Measurements from ENCODE around the gene RND3.
A peak's percentile ranks its signal among the peaks of the same experiment; 100 is the strongest.

Gene RND3, protein sequence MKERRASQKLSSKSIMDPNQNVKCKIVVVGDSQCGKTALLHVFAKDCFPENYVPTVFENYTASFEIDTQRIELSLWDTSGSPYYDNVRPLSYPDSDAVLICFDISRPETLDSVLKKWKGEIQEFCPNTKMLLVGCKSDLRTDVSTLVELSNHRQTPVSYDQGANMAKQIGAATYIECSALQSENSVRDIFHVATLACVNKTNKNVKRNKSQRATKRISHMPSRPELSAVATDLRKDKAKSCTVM

DNA sequence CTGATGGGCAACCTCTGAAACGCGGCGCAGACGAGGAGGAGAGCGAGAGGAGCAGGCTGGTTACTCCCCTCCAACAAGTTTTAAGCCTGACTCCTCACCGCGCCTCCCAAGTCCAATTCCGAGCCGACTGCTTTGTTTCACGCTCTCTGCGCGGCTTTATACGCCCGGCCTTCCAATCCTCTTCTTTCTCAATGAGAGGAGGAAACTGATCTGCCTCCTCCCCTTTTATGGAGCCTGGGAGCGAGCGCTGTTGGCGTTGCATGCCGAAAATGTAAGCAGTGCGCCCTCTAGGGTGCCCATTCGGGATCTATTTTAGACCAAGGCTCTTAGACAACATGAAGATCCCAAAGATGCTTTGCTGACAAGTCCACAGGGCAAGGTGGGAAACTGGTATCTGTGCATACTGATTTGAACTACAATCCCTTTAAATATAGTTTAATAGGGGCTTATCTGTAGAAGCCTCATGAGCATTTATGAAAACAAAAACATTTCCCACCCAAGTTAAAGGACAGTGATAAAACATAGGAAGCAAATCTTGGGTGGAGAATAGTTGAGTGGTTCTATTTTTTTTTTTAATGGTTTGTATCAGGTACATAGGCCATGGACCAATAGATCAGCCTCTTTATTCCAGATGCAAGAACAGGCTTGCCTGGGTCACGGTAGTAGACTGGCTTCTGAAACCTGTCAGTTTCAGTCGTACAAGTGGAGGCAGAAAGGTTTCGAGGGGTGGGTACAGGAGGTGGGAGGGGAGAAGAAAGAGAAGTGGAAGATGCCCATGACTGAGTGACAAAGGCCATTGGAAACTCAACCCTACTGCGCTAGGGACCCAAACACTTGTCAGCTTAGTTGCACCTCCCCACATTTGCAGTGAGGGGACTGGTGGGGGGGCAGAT, at the start of gene RND3:
Gene RND3 (minus strand): TSS at position 131 of the 893 bp plus-strand sequence. CDS start 250 bp downstream, outside the sequence.
- peak; percentile 11 for DNase-seq (ENCODE audit: low read depth)

DNA sequence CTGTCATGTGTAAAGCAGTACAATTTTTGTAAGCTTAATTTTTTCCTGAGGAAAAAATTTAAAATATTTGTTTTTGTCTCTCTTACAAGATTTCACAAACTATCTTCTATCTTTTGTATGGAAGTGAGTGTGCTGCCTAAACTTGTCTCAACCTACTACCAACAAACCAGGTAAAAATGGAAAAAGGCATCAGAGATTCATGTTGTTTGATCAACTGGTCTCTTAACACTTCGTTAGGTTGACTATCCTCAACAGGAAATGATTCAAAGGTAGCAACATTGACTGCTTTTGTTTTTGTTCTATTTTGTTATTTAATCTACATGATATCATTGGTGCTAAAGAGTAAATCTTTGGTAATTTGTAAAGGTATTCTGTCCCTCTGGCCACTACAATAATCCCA, 47.7 kb upstream of the RND3 start:
- no peak for DNase-seq (ENCODE audit: low read depth)

DNA sequence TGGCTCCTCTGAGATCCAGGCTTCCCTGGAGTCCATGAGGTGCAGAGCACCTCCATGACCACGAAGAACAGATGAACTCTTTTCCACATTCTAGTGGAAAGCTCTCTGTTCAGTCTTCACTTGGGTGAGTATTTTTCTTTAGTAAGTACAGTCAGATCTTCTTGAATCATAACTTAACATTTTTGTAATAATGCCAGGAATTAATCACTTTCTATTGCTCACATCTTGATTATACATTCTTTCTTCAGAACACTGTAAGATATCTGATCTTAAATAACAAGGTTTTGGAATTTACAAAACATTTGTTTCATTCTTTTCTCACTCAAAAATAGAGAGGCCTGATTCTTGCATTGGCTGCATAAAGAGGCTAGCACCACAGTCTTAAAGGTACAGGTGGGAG, 45.4 kb upstream of the RND3 start:
- DNase-seq (ENCODE audit: low read depth), result no peak

DNA sequence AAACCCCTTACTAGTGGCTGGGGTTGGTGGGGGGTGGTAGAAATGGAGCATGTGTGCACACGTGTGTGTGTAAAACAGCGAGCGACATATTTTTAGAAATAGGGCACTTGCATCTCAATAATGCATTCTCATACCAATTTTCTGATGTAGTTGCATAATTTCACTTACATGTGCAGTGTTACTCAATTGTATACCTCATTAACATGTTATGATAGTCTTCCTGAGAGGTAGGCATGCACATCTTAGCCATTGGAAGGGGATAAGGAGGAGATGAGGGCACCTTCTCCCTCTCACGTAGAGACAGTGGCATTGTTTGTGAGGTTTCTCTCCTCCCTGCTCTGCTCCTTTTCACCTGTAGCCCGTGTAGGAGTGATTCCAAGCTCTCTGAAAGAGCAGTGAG, 44.6 kb upstream of the RND3 start:
- DNase-seq (ENCODE audit: low read depth), result no peak

DNA sequence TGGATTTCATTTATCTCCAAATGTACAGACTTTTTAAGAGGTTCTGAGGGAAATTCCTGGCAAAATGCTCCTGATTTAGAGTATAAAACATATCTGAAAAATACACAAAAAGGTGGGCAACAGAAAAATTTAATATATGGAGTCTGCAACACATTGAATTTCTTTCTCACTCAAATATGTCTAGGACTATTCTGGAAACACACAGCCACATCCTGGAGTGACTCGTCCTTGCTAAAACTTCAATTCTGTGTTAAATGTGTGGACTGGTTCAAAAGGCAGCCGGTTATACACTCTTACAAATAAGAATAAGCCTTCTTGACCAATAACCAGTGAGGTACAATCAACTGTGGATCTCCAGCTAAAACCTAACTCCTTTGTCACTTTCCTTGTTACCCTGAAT, 44.1 kb upstream of the RND3 start:
- no peak for DNase-seq (ENCODE audit: low read depth)

DNA sequence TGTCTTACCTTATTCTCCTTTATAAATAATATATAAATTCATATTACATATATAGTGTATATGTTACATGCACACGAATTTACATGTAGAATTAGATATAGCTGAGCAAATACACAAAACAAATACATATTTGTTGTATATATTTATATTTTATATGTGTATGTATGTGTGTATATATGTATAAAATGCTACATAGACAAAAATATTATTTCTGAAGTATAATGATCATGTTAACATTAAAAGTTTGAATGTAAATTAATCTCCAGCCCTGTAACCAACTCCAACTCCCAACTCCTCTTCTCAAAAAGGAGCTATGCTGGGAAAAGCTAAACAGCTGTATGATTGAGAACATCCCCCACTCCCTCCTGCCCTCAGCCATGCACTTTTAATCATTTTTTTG, 42.7 kb upstream of the RND3 start:
- no peak for DNase-seq (ENCODE audit: low read depth)

DNA sequence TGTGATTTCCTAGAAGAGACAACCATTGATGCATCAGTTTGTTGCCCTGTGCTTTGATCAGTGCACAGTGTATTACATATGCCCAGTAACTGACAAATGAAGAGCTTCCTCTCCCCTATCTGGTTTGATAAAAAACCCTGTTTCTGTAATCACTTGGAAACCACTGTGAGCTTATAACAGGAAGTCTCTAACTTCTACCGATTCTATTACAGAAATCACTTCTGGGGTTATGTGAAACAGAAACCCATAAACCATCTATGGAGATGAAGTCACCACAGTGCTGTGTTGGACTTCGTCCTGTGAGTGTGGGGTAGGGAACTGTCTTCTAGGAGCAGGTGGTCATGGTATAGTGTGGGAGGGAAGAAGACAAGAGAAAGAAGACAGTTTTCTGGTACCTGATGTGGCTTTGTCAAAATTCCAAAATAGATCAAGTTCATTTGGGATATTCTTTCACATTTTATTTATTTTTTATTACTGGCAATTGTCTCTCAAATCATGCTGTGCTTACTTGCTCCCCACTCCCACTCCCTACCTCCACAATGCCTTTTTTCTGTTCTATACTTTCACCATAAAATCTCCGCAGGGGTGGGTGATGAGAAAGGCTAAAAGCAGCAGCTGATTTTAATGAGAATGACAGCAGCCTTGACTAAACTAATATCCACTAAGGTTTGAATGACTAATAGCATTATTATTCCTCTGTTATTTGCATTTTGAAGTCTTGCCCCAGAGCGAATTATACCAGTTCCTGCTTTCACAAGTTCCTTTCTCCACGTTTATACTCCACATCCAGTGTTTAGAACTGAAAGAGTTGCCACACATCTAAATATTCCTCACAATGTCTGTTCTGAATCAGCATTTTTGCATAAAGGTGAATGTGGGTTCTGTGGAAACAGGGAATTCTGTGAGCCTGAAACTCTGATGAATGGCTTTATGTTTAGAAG, 41.7 kb upstream of the RND3 start:
- DNase-seq (ENCODE audit: low read depth), result no peak

DNA sequence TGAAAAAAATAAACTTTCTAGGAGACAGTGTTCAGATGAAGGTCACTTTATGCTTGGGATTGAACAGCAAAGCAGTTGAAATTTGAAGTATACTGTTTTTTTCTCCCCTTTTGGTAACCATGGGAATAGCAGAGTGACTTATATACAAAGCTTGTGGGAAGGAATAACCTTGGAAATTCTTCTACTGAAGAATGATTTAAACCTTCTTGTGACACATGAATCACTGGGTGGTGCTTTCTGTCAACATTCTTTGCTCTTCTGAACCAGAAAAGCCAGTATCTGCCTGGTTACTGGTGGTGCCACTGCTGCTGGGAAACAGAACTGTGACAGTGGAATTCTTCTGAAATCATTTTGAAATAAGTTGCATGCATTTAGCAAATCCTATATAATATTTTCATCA, 39.4 kb upstream of the RND3 start:
- DNase-seq (ENCODE audit: low read depth), result no peak

DNA sequence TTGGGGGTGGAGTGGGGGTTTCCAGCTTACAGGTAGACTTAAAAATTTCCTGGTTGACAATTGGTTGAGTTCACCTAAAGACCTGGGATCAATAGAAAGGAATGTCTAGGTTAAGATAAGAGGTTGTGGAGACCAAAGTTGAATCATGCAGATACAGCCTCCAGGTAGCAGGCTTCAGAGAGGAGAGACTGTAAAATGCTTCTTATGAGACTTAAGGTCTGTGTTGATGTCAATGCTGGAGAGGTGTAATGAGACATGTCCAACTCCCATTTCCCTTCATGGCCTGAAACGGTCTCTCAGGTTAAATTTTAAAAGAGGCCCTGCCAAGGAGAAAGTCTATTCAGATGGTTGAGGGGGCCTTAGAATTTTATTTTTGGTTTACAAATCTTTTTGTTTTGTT, 38.5 kb upstream of the RND3 start:
- DNase-seq (ENCODE audit: low read depth), result no peak

DNA sequence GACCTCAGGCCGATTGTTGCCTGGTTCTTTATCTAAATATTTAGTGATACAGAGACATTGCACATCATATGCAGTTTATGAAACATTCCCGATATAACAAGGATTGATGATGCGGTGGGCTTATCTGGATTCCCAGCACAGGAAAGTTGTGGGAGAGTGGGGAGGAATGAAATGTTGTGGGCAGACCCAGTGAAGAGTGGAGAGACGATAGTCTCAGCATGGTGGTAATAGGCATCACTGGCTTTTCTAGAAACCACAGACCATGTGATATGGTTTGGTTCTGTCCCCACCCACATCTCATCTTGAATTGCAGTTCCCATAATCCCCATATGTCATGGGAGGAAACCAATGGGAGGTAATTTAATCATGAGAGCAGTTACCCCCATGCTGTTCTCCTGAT, 34.8 kb upstream of the RND3 start:
- DNase-seq (ENCODE audit: low read depth), result no peak

DNA sequence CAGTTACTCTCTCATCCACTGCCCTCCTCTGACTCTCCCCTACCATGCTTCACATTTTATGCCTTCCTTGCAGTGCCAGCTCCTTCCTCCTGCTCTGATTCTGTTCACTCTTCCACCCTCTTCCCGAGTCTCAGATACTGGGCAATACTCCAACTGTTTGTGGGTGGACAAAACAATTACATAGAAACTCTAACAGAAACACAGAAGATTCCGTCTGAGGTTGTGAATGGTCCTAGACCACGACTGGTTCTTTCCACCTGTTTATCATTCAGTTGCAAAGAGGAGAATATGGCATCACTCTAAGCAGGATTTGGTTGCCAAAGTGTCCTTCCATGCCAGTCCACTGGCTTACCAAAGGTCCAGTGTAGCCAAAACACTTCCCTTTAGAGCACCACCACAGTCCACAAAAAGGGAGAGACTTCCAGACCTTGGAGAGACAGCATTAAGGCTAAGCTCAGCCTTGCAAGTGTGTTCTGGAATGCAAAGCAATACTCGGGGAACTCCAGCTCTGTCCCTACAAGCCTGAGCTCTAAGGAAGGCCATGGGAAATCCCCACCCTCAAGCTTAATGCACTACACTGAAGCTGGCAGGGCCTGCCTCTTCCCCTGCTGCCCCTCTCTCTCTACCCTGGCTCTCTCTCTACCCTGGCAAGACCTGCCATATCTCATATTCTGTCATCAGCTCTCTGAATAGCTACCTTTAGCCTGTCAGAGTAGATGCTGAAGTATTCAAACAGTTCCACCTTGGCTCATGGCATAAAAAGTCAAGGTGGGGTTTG, 33.6 kb upstream of the RND3 start:
- no peak for DNase-seq (ENCODE audit: low read depth)

DNA sequence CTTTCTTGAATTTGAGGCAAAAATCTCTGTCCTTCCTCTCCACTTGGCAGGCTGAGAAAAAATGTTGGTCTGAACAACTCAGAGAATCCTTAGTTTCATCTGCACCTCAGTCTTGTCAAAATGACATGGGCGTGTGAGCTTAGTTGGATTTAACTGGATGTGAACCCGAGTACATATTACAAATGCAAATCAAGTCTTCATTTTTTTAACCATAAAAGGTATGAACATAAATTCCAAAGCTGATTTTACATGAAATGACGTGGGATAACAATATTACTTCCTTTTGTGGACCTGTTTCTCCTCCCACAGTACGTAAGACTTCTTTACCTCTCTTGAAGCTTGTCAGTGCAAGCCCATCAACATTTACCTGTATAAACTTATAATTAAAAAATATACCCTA, 32.6 kb upstream of the RND3 start:
- no peak for DNase-seq (ENCODE audit: low read depth)

DNA sequence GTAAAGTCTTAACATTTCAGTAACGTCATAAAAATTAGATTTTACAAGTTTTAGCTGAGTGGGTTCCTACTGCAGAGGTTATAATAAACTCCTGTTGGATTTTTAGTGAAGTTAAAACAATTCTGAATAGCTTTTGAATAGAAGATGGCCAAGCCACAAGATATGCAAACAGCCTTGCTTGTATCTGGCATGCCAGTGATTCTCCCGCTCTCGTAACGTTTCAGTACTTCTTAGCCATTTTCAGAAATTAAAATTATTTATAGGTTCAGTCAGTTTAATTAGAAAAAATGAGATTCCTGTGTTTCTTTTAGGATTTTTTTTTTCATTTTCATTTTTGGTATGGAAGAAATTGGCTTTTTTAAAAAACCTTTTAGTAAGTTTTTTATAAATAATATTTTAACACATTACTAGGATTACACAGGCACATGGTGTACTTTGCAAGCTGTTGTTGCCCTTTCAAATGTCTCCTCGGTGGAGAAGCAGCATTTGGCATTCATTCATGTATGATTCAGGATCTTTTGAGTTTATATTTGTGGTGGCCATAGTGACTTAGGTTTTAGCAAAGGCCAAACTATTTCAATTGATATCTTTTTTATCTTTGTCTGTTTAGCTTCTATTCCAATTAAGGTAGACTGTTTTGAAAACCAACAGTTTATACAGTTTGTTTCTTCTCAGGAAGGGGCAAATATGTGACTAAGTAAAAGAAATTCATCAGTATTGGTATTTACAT, 30.6 kb upstream of the RND3 start:
- no peak for DNase-seq (ENCODE audit: low read depth)

DNA sequence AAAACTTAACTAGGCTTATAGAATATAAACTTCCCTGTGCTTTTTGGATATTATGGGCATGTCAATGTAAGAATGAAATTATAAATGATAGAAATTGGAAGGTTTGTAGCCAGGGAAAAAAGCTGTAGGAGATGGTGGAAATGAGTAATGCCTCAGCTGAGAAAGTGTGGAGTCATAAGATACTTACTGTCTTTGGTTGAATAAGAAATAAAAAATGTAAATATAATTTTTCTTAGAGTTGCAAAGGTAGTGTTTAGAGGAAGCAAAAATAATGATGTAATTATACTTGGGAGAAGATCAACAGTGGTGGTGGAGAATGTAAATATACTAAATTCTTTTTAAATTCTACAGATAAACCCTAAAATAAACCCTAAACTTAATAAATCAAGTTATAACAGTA, 26.2 kb upstream of the RND3 start:
- no peak for DNase-seq (ENCODE audit: low read depth)

DNA sequence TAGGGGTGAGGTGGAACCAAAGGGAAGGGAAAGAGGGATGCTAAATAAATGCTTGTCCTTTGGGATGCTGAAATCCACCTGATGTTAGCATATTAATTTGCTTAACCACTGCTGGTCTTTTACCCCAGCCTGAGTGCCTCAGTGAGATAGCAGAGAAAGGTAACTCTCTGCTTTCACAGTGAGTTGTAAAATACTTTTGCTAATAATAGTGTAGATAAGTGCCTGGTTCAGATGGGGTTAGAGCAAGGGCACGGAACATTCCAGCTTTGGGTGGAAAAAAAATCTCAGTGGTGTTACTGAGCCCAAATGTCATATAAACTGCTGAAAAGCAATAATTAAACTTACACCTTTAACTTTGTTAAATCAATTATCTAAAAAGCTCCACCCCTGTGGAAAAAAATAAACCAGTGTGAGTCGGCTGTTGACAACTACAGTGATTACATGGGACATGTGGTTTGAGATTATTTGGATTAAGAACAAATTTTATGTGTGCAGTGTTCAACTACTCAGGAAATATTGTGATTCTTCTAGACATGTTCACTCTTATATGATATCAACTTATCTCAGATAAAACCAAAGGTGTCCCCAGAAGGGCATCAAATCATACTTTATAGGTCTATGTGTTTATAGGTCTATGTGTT, 21.1 kb upstream of the RND3 start:
- no peak for DNase-seq (ENCODE audit: low read depth)

DNA sequence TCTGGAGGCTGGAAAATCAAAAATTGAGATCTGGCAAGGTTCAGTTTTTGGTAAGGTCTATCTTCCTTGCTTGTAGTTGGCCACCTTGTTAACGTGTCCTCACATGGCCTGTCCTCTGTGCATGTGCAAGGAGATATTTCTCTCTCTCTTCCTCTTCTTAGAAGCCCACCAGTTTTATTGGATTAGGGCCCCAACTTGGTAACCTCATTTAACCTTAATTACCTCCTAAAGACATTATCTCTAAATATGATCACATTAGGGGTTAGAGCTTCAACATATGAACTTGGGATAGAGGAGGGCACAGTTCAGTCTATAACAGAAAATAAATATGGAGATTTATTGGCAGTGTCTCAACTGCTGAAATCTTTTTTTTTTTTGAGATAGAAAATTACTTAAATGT, 19.6 kb upstream of the RND3 start:
- DNase-seq (ENCODE audit: low read depth), result no peak

DNA sequence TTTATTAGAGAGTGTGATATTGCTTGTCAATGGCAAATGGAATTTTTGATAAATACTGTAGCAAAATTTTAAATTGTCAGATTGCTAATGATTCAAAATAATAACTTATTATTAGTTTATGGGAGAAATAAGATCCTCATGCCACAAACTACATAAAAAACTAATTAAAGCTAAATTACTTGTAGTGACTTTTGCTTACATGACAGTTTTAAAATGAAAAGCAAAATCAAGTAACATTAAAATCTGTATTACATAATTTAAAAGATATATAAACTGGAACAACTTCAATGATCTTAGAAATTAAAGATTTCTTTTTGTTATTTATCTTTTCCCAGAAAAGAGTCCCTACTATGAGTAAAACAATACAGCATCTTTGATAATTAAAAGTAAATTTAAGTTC, 17.7 kb upstream of the RND3 start:
- no peak for DNase-seq (ENCODE audit: low read depth)

DNA sequence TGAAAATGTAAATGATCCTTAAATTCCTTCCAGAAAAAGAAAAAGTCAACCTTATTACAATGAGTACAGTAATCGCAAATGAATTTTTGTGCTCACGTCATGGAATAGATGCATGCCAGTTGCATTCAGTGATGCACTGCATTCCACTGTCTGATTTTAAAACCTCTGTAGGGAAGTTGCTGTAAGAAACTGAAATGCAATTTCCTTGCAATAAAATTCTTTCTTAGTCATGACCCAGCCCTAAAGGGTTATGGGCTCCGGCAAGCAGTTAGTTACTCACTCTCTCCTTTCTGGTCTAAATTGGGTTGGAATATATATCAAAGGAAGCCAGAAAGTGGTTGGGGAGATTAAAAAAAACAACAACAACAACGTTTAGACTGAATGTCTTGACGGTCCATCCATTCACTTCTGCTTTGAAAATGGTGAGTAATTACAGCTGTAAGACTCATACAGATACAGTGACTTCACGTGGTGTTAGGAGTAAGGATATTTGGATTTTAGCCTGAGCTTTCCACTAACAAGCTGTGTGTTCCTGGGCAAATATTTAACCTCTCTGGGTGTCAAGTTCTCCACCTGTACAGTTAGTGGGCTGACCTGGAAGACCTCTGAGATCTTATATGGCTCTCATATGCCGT, 8.6 kb upstream of the RND3 start:
- DNase-seq (ENCODE audit: low read depth), result no peak

DNA sequence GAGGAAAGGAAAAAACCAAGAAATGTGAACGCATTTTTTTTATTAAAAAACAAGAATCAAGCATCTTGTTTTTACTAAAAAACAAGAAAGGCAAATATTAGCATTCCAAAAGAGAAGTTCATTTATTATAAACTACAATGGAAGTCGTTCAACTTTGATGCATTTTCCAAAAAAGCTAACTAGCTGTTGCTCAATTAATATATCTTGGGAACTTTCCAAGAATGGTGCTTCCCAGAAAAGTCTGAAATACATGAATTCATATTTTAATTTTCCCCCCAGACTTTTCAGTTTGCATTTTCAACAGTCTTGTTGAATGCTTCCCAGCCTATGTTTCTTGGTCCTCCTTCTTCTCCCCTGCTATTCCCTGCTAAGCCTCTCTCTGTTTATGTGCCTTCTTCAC, 7.5 kb upstream of the RND3 start:
- DNase-seq (ENCODE audit: low read depth), result no peak

All from stimulated activated CD8-positive, alpha-beta memory T cell treated with anti-CD3 and anti-CD28 coated beads, Interleukin-4, amount 100 ng/mL, for 24 hours (primary cell).